HEK293T (cell line): ENCODE results near the gene ANKRD65.

Experiments
- BHLHE40 ChIP-seq: fragments of 450-650 bp; IDR thresholded peaks from 2 replicates; pipeline ENCODE4 v1.6.1; 2016; ENCODE audit warnings: mild to moderate bottlenecking, moderate library complexity, borderline replicate concordance
- CTBP1 ChIP-seq: fragments of 450-650 bp; IDR thresholded peaks from 2 replicates; pipeline ENCODE4 v1.6.1; 2016; ENCODE audit warnings: borderline replicate concordance
- ELF4 ChIP-seq: fragments of 450-650 bp; IDR thresholded peaks from 2 replicates; pipeline ENCODE4 v1.6.1; 2017; ENCODE audit warnings: antibody characterized with exemption
- LEF1 ChIP-seq: fragments of 450-650 bp; IDR thresholded peaks from 2 replicates; pipeline ENCODE4 v1.6.1; 2017; ENCODE audit warnings: mild to moderate bottlenecking, borderline replicate concordance
- SP1 ChIP-seq: fragments of 450-650 bp; IDR thresholded peaks from 2 replicates; pipeline ENCODE4 v1.6.1; 2017

GRCh38 chr1:1371746-1372711 lies 49.0 kb downstream of the ANKRD65 start:
- TF ChIP-seq SP1 (no peak), CTBP1 (no peak), ELF4 (no peak), BHLHE40 (no peak), LEF1 (no peak)
